ENCODE measurements around the gene ZDBF2.
"Not testable (repeated sequence)": the region's sequence is repeated elsewhere in the genome, so short reads cannot be mapped to it uniquely, and the experiment has no call there.

ZDBF2 gene

GRCh38 chr2:206343816-206344215 lies 69.4 kb downstream of the ZDBF2 start:
- DNase-seq (ENCODE audit: low read depth), result peak; percentile 89
- no peak overlapping the region for H3K4me3 ChIP-seq (ENCODE audit: low read depth, low read length)
- TF ChIP-seq, protein P1, sequence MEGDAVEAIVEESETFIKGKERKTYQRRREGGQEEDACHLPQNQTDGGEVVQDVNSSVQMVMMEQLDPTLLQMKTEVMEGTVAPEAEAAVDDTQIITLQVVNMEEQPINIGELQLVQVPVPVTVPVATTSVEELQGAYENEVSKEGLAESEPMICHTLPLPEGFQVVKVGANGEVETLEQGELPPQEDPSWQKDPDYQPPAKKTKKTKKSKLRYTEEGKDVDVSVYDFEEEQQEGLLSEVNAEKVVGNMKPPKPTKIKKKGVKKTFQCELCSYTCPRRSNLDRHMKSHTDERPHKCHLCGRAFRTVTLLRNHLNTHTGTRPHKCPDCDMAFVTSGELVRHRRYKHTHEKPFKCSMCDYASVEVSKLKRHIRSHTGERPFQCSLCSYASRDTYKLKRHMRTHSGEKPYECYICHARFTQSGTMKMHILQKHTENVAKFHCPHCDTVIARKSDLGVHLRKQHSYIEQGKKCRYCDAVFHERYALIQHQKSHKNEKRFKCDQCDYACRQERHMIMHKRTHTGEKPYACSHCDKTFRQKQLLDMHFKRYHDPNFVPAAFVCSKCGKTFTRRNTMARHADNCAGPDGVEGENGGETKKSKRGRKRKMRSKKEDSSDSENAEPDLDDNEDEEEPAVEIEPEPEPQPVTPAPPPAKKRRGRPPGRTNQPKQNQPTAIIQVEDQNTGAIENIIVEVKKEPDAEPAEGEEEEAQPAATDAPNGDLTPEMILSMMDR (IDR thresholded peaks at IDR 0.05; ENCODE audit: control insufficient read depth, extremely low read depth, insufficient read depth), result no peak

GRCh38 chr2:206345606-206346005 lies 71.1 kb downstream of the ZDBF2 start:
- H3K4me3 ChIP-seq (ENCODE audit: low read depth, low read length), result no peak overlapping the region
- TF ChIP-seq, protein P1 (IDR thresholded peaks at IDR 0.05; ENCODE audit: control insufficient read depth, extremely low read depth, insufficient read depth), result no peak
- DNase-seq (ENCODE audit: low read depth), result no peak

- DNase-seq (ENCODE audit: low read depth), result no peak
- H3K4me3 ChIP-seq (ENCODE audit: low read depth, low read length), result no peak overlapping the region
- TF ChIP-seq, protein P1 (IDR thresholded peaks at IDR 0.05; ENCODE audit: control insufficient read depth, extremely low read depth, insufficient read depth), result no peak
Observed at GRCh38 chr2:206349375-206349774, 74.9 kb downstream of the ZDBF2 start.

DNA sequence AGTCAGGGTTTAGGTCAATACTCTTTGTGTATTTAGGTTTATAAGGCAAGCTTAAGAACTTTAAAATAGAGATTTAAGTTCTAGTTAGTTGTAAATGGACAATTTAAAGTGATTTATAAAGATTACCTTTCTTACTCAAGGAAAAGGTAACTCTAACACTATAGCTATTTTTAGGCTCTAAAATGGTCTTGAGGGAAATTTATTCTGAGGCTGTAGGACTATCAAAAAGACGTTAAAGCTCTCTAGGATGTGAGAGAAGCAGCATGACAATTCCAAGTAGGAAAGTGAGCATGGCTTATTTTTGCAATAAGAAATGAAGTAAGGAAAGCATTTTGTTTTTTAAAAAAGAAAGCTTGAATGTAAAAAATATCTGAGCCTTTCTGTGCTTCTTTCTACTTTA lies 78.1 kb downstream of the ZDBF2 start:
- DNase-seq (ENCODE audit: low read depth), result no peak
- no peak overlapping the region for H3K4me3 ChIP-seq (ENCODE audit: low read depth, low read length)
- TF ChIP-seq, protein P1 (IDR thresholded peaks at IDR 0.05; ENCODE audit: control insufficient read depth, extremely low read depth, insufficient read depth), result no peak

DNA sequence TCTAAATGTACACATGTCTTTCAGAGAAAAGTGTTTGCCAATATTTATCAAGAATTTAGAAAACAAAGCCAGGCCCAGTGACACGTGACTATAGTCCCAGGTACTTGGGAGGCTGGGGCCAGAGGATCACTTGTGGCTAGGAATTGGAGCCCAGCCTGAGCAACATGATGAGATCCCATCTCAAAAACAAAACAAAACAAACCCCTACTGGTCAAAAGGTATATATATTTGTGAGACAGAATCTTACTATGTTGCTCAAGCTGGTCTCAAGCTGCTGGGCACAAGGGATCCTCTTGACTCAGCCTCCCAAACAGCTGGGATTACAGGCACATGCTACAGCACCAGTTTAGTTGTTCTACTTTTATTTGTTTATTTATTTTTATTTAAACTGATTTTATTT lies 79.2 kb downstream of the ZDBF2 start:
- no peak overlapping the region for H3K4me3 ChIP-seq (ENCODE audit: low read depth, low read length)
- DNase-seq (ENCODE audit: low read depth), result no peak
- TF ChIP-seq, protein P1 (IDR thresholded peaks at IDR 0.05; ENCODE audit: control insufficient read depth, extremely low read depth, insufficient read depth), result no peak

DNA sequence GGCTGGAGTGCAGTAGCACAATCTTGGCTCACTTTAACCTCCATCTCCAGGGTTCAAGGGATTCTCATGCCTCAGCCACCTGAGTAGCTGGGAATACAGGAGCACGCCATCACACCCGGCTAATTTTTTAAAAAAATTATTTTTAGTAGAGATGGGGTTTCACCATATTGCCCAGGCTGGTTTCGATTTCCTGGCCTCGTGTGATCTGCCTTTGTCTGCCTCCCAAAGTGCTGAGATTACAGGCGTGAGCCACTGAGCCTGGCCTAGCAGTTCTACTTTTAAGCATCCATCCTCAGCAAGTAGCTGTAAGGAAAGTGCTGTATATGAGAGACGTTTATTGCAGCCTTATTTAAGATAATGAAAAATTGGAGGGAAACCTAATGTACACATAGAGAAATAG lies 79.7 kb downstream of the ZDBF2 start:
- TF ChIP-seq, protein P1 (IDR thresholded peaks at IDR 0.05; ENCODE audit: control insufficient read depth, extremely low read depth, insufficient read depth), result no peak
- no peak overlapping the region for H3K4me3 ChIP-seq (ENCODE audit: low read depth, low read length)
- no peak for DNase-seq (ENCODE audit: low read depth)

- not testable (repeated sequence) for DNase-seq (ENCODE audit: low read depth); H3K4me3 ChIP-seq (ENCODE audit: low read depth, low read length)
Observed at GRCh38 chr2:206356840-206357239, 82.4 kb downstream of the ZDBF2 start.

GRCh38 chr2:206360840-206361239 lies 86.4 kb downstream of the ZDBF2 start:
- H3K4me3 ChIP-seq (ENCODE audit: low read depth, low read length); DNase-seq (ENCODE audit: low read depth): not testable (repeated sequence)
